ENCODE results near the gene GRID2IP. TPM values are rescaled to one million over a fixed set of nuclear protein-coding genes. Genes with fewer than 3 reads are reported as not detected.

GRID2IP gene
- total and polyA plus RNA-seq, 2 of the 8 experiments (the other 6 are each of a cell fraction or from before 2014, with no cell fraction given): 0.80 to 1.3 TPM

GRCh38 chr7:6520163-6520981 is 30.9 kb downstream of the GRID2IP start:
- TF ChIP-seq BRCA1 (IDR thresholded peaks at IDR 0.05; ENCODE audit: low read depth, low read length) (no peak), MAFK (IDR thresholded peaks at IDR 0.05; ENCODE audit: low read depth, low read length) (no peak)
- DNase-seq (ENCODE audit: low read depth in 1 of 2, low spot score in 2 of 2): no peak
- Histone ChIP-seq H3K4ac (replicated peaks; ENCODE audit: insufficient read length, low read depth, low read length) (no peak overlapping the region), H3K18ac (ENCODE audit: extremely low read depth, low read length) (no peak overlapping the region), H3K9me3 (ENCODE audit: insufficient read depth in 2 of 2, low read depth in 1 of 2, low read length in 1 of 2) (no peaks in the 10 kb centered on the region), H2AFZ (ENCODE audit: low read length) (no peak overlapping the region), H3K79me1 (ENCODE audit: low read depth, low read length) (no peaks in the 10 kb centered on the region), H2BK5ac (ENCODE audit: low read depth, low read length) (no peak overlapping the region), H3K27me3 (replicated peaks in 1 of 4; ENCODE audit: control insufficient read depth in 3 of 4, extremely low read depth in 1 of 4, insufficient read depth in 3 of 4, low read length in 3 of 4) (no peaks in the 10 kb centered on the region), H4K20me1 (replicated peaks in 1 of 2; ENCODE audit: control insufficient read depth in 1 of 2, insufficient read depth in 2 of 2, low read length in 2 of 2) (peaks cover 0 to 1% of the 10 kb centered on the region in 2 experiments), H4K8ac (ENCODE audit: extremely low read depth, insufficient read depth, low read length) (no peak overlapping the region), H3K4me3 (ENCODE audit: extremely low read depth in 1 of 4, insufficient read depth in 2 of 4, low read depth in 3 of 4, low read length in 4 of 4) (no peak overlapping the region), H2BK12ac (ENCODE audit: low read depth, low read length) (no peak overlapping the region), H3K4me1 (replicated peaks in 1 of 4; ENCODE audit: control insufficient read depth in 3 of 4, insufficient read depth in 4 of 4, low read length in 3 of 4) (no peaks in the 10 kb centered on the region), H3K79me2 (ENCODE audit: control insufficient read depth in 1 of 2, insufficient read depth in 2 of 2, low read length in 2 of 2) (no peaks in the 10 kb centered on the region), H4K91ac (replicated peaks; ENCODE audit: insufficient read length, low read length) (no peak overlapping the region), H2BK15ac (ENCODE audit: low read length) (no peak overlapping the region), H3K56ac (replicated peaks; ENCODE audit: insufficient read length, low read depth, low read length) (no peak overlapping the region), H3K23me2 (ENCODE audit: low read depth, low read length) (no peaks in the 10 kb centered on the region), H2BK120ac (replicated peaks; ENCODE audit: low read depth, low read length) (no peak overlapping the region), H4K5ac (ENCODE audit: insufficient read length, low read depth, low read length) (no peak overlapping the region), H2BK20ac (ENCODE audit: low read length) (no peak overlapping the region), H3K14ac (ENCODE audit: insufficient read length) (no peak overlapping the region), H3K23ac (ENCODE audit: insufficient read length) (no peak overlapping the region), H3K9ac (replicated peaks in 1 of 4; ENCODE audit: extremely low read depth in 1 of 4, low read depth in 3 of 4, low read length in 3 of 4) (no peak overlapping the region), H3K4me2 (ENCODE audit: insufficient read depth in 1 of 2, low read depth in 2 of 2, low read length in 2 of 2) (no peak overlapping the region), H3K36me3 (ENCODE audit: control insufficient read depth in 2 of 4, insufficient read depth in 4 of 4, low read length in 3 of 4) (no peaks in the 10 kb centered on the region), H2AK5ac (ENCODE audit: low read depth, low read length) (no peak overlapping the region), H3K27ac (ENCODE audit: low read depth, low read length) (no peak overlapping the region)
- 86% methylated on average over 24 of the region's 24 CpGs; no CpG with 5 or more reads in 1 of the 2 experiments for WGBS, 2 experiments (ENCODE audit: extremely low coverage in 1 of 2, insufficient coverage in 1 of 2, insufficient read length in 1 of 2, insufficient replicate concordance in 2 of 2, low coverage in 1 of 2, low lambda C conversion rate in 2 of 2, missing lambda C conversion rate in 1 of 2)
- ChIA-PET POLR2A (ENCODE audit: partially characterized antibody) (interaction anchor here (1.4 kb wide), 1 partner anchor 70 kb away, joined by 3 read pairs; the partner anchor contains the start of gene INTS15), CTCF (ENCODE audit: partially characterized antibody) (interaction anchor here (0.7 to 1.0 kb wide), 3 partner anchors 11 to 36 kb away, joined by 3 read pairs; no protein-coding TSS in a partner anchor)
- FAIRE-seq: no peak
